Measurements from ENCODE around the gene CSRP1.

CSRP1 gene

DNA sequence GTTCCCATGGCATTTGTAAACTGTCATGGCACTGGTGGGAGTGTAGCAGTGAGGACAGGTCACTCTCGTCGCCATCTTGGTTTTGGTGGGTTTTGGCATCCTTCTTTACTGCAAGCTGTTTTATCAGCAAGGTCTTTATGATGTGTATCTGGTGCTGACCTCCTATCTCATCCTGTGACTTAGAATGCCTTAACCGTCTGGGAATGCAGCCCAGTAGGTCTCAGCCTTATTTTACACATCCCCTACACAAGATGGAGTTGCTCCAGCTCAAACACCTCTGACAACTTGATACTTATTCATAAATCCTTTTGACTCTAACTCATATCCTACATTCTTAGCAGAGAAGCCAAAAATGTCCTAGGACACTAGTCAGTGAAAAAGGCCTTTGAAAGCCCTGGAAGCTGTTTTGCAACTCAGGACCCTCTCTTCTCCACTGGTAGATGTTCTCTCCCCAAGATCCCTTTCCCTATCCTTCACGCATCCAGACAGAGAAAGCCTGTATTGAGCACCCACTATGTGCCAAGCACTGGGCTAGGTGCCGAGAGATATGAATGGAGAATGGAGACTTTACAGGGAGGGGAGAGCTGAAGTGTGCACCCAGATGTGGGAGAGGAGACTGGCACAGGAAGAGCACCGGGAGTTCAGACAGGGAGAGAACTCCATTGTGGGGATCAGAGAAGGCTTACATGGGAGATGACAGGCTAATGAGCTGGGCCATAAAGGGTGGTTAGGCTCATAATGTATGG is 6.7 kb upstream of the CSRP1 start:
- DNase-seq, result no peak
- H3K27ac Mint-ChIP-seq, result no peak overlapping the region
- H3K36me3 Mint-ChIP-seq (ENCODE audit: insufficient read depth), result no peaks in the 10 kb centered on the region
- no peaks in the 10 kb centered on the region for H3K9me3 Mint-ChIP-seq
- ATAC-seq (replicated peaks), result no peak
- H3K4me1 Mint-ChIP-seq (ENCODE audit: low read depth in 2 of 2), result peaks cover 0 to 2% of the 10 kb centered on the region in 2 donors
- H3K4me3 Mint-ChIP-seq, result no peak overlapping the region
- H3K27me3 Mint-ChIP-seq, result no peaks in the 10 kb centered on the region

DNA sequence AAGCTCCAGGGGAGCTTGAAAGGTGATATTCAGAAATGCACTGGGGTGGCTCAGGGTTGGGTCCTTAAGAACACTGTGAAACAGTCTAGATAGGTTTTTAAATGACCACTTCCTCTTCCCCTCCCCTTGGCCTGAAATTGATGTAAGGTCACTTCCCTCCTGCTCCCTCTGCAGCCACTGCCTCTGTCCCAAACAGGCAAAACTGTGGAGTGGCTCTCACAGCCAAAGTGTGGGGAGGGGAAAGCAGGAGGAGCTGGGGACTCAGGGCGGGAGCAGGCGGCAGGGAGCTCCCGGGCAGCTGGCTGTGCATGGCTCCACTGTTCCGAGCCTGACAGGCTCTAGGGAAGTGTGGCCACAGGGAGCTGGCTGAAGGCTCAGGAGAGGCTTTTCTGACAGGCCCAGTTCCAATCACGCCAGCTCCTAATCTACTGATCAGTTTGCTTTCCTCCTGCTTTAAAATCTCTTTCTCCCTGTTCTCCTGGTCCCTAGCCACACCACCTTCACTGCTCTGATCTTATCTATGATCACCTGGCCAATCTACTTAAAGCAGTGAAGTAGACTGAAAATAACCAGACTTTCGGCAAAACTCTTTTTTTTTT is 5.1 kb upstream of the CSRP1 start:
- Mint-ChIP-seq H3K27me3 (no peaks in the 10 kb centered on the region), H3K9me3 (no peaks in the 10 kb centered on the region), H3K36me3 (ENCODE audit: insufficient read depth) (no peaks in the 10 kb centered on the region), H3K4me3 (no peak overlapping the region), H3K27ac (no peak overlapping the region), H3K4me1 (ENCODE audit: low read depth in 2 of 2) (peaks cover 8 to 10% of the 10 kb centered on the region in 2 donors)
- ATAC-seq (replicated peaks) (no peak), DNase-seq (no peak)

DNA sequence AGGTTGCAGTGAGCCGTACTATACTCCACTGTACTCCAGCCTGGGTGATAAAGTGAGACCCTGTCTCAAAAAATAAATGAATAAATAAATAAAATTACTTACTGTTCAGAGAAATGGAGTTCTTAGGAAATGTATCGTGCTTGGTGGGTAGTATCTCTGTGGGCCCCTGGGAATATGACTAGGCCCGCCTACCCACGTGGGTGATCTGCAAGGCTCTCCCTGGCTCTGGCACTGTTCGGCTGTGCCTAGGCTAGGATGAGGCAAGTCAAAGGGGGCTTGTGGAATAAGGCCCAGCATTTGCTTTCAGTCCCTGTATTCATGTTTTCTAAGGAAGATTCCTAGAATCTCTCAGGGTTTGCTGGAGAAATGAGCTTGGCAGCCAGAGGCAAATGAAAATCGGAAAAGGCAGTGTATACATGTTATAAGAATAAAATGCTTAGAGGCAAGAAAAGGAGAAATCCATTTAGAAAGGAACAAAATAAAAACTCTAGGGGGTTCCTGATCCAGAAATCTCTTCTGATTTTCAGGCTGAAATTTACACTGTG is 4.5 kb upstream of the CSRP1 start:
- DNase-seq, result no peak
- peaks cover 8 to 12% of the 10 kb centered on the region in 2 donors for H3K4me1 Mint-ChIP-seq (ENCODE audit: low read depth in 2 of 2)
- no peak for ATAC-seq (replicated peaks)
- no peak overlapping the region for H3K4me3 Mint-ChIP-seq
- peaks cover 3% of the 10 kb centered on the region for H3K36me3 Mint-ChIP-seq (ENCODE audit: insufficient read depth)
- H3K27ac Mint-ChIP-seq, result no peak overlapping the region
- no peaks in the 10 kb centered on the region for H3K27me3 Mint-ChIP-seq
- no peaks in the 10 kb centered on the region for H3K9me3 Mint-ChIP-seq

GRCh38 chr1:201510734-201511133 is 3.8 kb upstream of the CSRP1 start:
- Mint-ChIP-seq H3K4me3 (no peak overlapping the region), H3K27ac (no peak overlapping the region), H3K36me3 (ENCODE audit: insufficient read depth) (peaks cover 4% of the 10 kb centered on the region), H3K9me3 (no peaks in the 10 kb centered on the region), H3K27me3 (no peaks in the 10 kb centered on the region), H3K4me1 (ENCODE audit: low read depth in 2 of 2) (peaks cover 16 to 17% of the 10 kb centered on the region in 2 donors)
- no peak for ATAC-seq (replicated peaks)
- DNase-seq, result no peak

DNA sequence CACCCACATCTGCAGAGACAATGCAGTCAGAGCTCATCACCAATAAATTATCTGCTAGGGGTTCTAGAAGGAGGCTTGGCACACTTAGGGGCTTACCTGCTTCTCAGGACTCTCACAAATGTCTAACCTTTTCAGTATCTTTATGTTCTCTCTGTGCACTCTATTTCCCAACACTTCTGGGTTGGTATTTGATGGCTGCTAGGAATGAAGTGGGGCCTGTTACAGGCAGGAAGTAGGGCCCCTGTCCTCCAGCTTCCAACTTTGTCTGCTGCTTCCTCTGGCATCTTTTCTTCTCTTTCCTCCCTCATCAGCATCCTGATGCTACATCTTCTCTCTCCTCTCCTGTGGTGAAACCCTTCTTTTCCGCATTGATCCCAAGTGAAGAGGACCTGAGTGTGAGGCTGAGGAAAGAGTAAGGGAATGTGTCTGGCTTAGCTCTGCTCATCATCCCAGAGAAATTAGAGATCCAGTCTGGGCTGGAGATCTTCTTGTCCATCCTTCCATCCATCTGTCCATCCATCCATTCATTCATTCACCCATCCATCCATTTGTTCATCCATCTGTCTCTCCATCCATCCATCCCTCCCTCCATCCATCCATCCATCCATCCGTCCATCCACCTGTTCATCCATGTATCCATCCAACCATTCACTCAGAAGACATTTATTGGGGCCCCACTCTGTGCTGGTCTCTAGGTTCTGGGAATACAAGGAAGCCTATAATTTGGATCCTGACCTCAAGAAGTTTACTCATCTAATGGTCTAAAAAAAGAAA is 2.9 kb upstream of the CSRP1 start:
- Mint-ChIP-seq H3K36me3 (ENCODE audit: insufficient read depth) (peaks cover 7% of the 10 kb centered on the region), H3K4me3 (no peak overlapping the region), H3K9me3 (no peaks in the 10 kb centered on the region), H3K4me1 (ENCODE audit: low read depth in 2 of 2) (peaks cover 24% of the 10 kb centered on the region in 2 donors), H3K27me3 (no peaks in the 10 kb centered on the region), H3K27ac (peak overlapping the region in 1 of 2 donors; percentile 68)
- DNase-seq (no peak), ATAC-seq (replicated peaks) (no peak)

GRCh38 chr1:201508809-201509208 is 1.9 kb upstream of the CSRP1 start:
- Mint-ChIP-seq H3K27ac (no peak overlapping the region), H3K9me3 (no peaks in the 10 kb centered on the region), H3K36me3 (ENCODE audit: insufficient read depth) (peaks cover 7% of the 10 kb centered on the region), H3K4me1 (ENCODE audit: low read depth in 2 of 2) (peaks cover 27% of the 10 kb centered on the region in 2 donors), H3K27me3 (no peaks in the 10 kb centered on the region), H3K4me3 (no peak overlapping the region)
- DNase-seq, result no peak
- ATAC-seq (replicated peaks), result no peak

GRCh38 chr1:201507360-201507675 is 395 bp upstream of the CSRP1 start:
- DNase-seq, result no peak
- Mint-ChIP-seq H3K9me3 (no peaks in the 10 kb centered on the region), H3K27me3 (no peaks in the 10 kb centered on the region), H3K36me3 (ENCODE audit: insufficient read depth) (peaks cover 12% of the 10 kb centered on the region), H3K4me1 (ENCODE audit: low read depth in 2 of 2) (peaks cover 30 to 34% of the 10 kb centered on the region in 2 donors), H3K4me3 (peak overlapping the region; percentile 89 to 90), H3K27ac (peak overlapping the region; percentile 91 to 92)
- no peak for ATAC-seq (replicated peaks)

DNA sequence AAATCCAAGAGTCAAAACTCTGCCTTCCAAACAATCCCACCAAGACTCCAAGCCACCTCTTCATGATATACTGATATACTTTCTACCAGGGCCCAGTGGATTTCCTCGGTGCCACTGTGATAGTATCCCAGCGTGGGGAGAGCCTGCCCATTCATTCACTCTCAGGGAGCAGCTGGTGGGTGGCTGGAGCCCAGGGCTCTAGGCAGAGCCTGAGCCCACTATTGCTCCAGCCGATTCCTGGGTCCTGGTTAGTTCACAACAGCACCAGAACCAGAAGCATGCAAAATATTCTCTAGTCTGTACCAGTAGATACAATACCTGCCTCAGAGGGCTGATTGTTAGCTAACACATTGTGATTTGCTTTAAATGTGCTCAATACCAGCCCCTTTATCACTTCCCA is 831 bp downstream of the CSRP1 start:
- Mint-ChIP-seq H3K4me1 (ENCODE audit: low read depth in 2 of 2) (peaks cover 30 to 37% of the 10 kb centered on the region in 2 donors), H3K27ac (peak overlapping the region; percentile 91 to 92), H3K9me3 (no peaks in the 10 kb centered on the region), H3K27me3 (no peaks in the 10 kb centered on the region), H3K36me3 (ENCODE audit: insufficient read depth) (peaks cover 12% of the 10 kb centered on the region), H3K4me3 (peak overlapping the region; percentile 89 to 90)
- DNase-seq, result no peak
- ATAC-seq (replicated peaks), result no peak

GRCh38 chr1:201505503-201505890 is 1.4 kb downstream of the CSRP1 start:
- Mint-ChIP-seq H3K4me3 (peak overlapping the region; percentile 89 to 90), H3K4me1 (ENCODE audit: low read depth in 2 of 2) (peaks cover 30 to 37% of the 10 kb centered on the region in 2 donors), H3K9me3 (no peaks in the 10 kb centered on the region), H3K27me3 (no peaks in the 10 kb centered on the region), H3K36me3 (ENCODE audit: insufficient read depth) (peaks cover 12% of the 10 kb centered on the region), H3K27ac (peak overlapping the region in 1 of 2 donors; percentile 92)
- ATAC-seq (replicated peaks) (no peak), DNase-seq (no peak)

GRCh38 chr1:201504799-201505502 is 2.0 kb downstream of the CSRP1 start:
- peak overlapping the region; percentile 89 to 90 for H3K4me3 Mint-ChIP-seq
- peaks cover 30 to 37% of the 10 kb centered on the region in 2 donors for H3K4me1 Mint-ChIP-seq (ENCODE audit: low read depth in 2 of 2)
- peak overlapping the region in 1 of 2 donors; percentile 92 for H3K27ac Mint-ChIP-seq
- H3K36me3 Mint-ChIP-seq (ENCODE audit: insufficient read depth), result peaks cover 12% of the 10 kb centered on the region
- DNase-seq (no peak), ATAC-seq (replicated peaks) (no peak)
- H3K9me3 Mint-ChIP-seq, result no peaks in the 10 kb centered on the region
- H3K27me3 Mint-ChIP-seq, result no peaks in the 10 kb centered on the region

DNA sequence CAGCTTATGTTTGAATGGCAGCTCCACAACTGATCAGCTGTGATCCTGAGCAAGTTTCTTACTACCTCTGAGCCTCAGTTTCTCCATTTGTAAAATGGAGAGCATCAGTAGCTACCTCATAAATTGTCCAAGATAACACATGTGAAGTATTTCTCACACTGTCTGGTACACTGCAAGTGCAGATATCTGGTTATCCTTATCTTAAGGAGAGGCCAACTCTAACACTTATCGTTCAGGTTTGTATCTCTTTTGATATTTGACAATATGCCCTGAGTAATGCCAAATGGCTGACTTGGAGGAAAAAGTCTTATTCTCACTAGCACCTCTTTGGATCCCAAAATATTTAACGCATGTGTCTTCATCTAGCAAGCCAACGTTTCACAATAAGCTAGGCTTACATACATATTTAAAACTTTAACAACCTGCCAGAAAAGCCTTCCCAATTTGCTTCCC is 2.7 kb downstream of the CSRP1 start:
- Mint-ChIP-seq H3K36me3 (ENCODE audit: insufficient read depth) (peaks cover 12% of the 10 kb centered on the region), H3K4me3 (no peak overlapping the region), H3K9me3 (no peaks in the 10 kb centered on the region), H3K27me3 (no peaks in the 10 kb centered on the region), H3K27ac (no peak overlapping the region), H3K4me1 (ENCODE audit: low read depth in 2 of 2) (peaks cover 34 to 37% of the 10 kb centered on the region in 2 donors)
- DNase-seq (no peak), ATAC-seq (replicated peaks) (no peak)

DNA sequence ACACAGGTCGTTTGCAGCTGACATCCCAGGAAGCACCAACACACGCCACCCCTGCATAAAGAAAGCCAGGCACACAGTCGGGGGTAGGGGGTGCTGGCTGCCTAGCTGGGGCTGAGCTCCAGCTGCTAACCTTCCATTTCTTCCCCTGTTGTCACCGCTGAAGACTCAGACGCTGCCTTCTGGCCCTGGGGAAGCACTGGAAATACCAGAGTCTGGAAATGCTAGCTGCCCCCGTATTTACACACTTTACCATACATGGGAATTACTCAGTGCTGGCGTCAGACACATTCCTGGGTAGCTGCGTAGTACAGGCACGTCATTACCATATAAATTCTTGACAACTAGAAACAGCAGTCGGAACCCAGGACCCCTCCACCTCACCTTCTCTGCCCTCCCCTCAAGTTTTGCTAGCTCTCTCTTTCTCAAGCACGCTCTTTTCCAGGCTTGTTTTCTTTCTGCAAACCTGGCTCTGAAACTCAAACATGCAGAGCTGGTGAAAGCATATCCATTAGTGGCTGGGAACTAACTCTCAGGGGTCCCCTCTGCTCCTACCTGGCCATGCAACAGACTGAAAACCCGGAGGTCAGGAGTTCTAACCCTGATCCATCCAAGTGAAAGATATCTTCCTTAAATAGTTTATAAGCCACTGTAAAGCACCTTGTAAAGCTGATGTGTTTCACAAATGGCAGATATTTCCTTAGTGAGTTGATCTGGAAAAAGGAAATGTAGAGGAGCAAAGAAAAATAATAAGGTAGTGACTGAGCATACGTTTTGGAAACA is 3.3 kb downstream of the CSRP1 start:
- no peak for ATAC-seq (replicated peaks)
- Mint-ChIP-seq H3K27me3 (no peaks in the 10 kb centered on the region), H3K4me1 (ENCODE audit: low read depth in 2 of 2) (peaks cover 34 to 37% of the 10 kb centered on the region in 2 donors), H3K36me3 (ENCODE audit: insufficient read depth) (peaks cover 12% of the 10 kb centered on the region), H3K9me3 (no peaks in the 10 kb centered on the region), H3K4me3 (no peak overlapping the region), H3K27ac (no peak overlapping the region)
- DNase-seq, result no peak
